K562 (cell line): ENCODE results near the gene NCAM2.

Source experiments
- ATF2 ChIP-seq: sonication (generic); formaldehyde crosslinking; IDR thresholded peaks from 2 replicates; pipeline ENCODE4 v1.8.1; 2022; ENCODE audit warnings: missing genetic modification reagents
- CTCF ChIP-seq, 3 experiments: IDR thresholded peaks in 2 of 3; conservative IDR thresholded peaks in 1 of 3; 2 replicates each; pipeline ENCODE4 v1.5.1; 2011 to 2012; ENCODE audit warnings: low read length in 3 of 3, mild to moderate bottlenecking in 3 of 3, control low read depth in 2 of 3, improper control_type of control experiment in 1 of 3, inconsistent platforms in 1 of 3, low read depth in 1 of 3, mixed read lengths in 1 of 3, moderate library complexity in 1 of 3; ENCODE audit not compliant: insufficient read depth in 2 of 3
- ELK1 ChIP-seq: sonication (generic); formaldehyde crosslinking; IDR thresholded peaks from 2 replicates; pipeline ENCODE4 v1.8.1; 2022; ENCODE audit warnings: missing genetic modification reagents
- POLR2A ChIP-seq: fragments of 450-650 bp; conservative IDR thresholded peaks from 2 replicates; pipeline ENCODE4 v1.6.1; 2016
- RFX5 ChIP-seq: IDR thresholded peaks from 2 replicates; pipeline ENCODE4 v1.6.1; 2011; ENCODE audit warnings: low read depth, mild to moderate bottlenecking, improper control_type of control experiment, low read length
- SRSF1 ChIP-seq: fragments of 200-400 bp; formaldehyde crosslinking; IDR thresholded peaks from 2 replicates; pipeline ENCODE4 v1.6.1; 2017; ENCODE audit warnings: mild to moderate bottlenecking, low read depth, low read length, moderate library complexity
- ZBTB33 ChIP-seq: sonication (generic); formaldehyde crosslinking; IDR thresholded peaks from 2 replicates; pipeline ENCODE4 v1.8.1; 2023; ENCODE audit warnings: mild to moderate bottlenecking, missing genetic modification reagents
- ZBTB7A ChIP-seq: IDR thresholded peaks from 2 replicates; pipeline ENCODE4 v1.6.1; 2011; ENCODE audit warnings: low read depth, mild to moderate bottlenecking, low read length, moderate library complexity, borderline replicate concordance; ENCODE audit not compliant: control insufficient read depth

GRCh38 chr21:21200939-21201615 lies 202.9 kb downstream of the NCAM2 start:
- TF ChIP-seq ZBTB7A (no peak), RFX5 (no peak), CTCF (IDR thresholded peaks at IDR 0.05 in 2 of 3, conservative IDR thresholded peaks at IDR 0.05 in 1 of 3; ENCODE audit: insufficient read depth in 2 of 3, low read depth in 1 of 3, low read length in 3 of 3) (no peak), ELK1 (CRISPR knock-in tag) (no peak), SRSF1 (no peak), POLR2A (no peak), ATF2 (CRISPR knock-in tag) (no peak), ZBTB33 (no peak)
